Adrenal gland (tissue), 5 donors: ENCODE data around the gene CPM.

Source experiments
- CTCF ChIP-seq, 6 experiments: fragments of 450-650 bp in 4 of 6; fragments of 200-600 bp in 2 of 6; sonication (generic) in 1 of 6; IDR thresholded peaks; 1 replicate in 5 of 6; 2 replicates in 1 of 6; pipeline versions ENCODE4 v1.5.1 to v1.8.0; 2016 to 2021; ENCODE audit warnings: antibody characterized with exemption in 6 of 6, mild to moderate bottlenecking in 2 of 6, moderate library complexity in 1 of 6
- POLR2A ChIP-seq, 2 donors: fragments of 450-650 bp; IDR thresholded peaks; one replicate each; pipeline ENCODE4 v1.6.1; 2017; ENCODE audit warnings: antibody characterized with exemption in 2 of 2, mild to moderate bottlenecking in 2 of 2, moderate library complexity in 1 of 2
- donor health status: DM: no; HTN: no; CAD: no.

- no peak for TF ChIP-seq CTCF (IDR thresholded peaks at IDR 0.05)
- TF ChIP-seq POLR2A (IDR thresholded peaks at IDR 0.05), result no peak
Observed at GRCh38 chr12:68885381-68885780, 47.6 kb downstream of the CPM start.
